Activated B cell treated with CpG ODN at 0.5 μM for 24 hours (primary cell): ENCODE results near the gene EPS8L2. TPM values are rescaled to one million over a fixed set of nuclear protein-coding genes. Genes with fewer than 3 reads are reported as not detected.

ENCODE experiments used
- ATAC-seq: fragments of 200-7000 bp; cut with Tn5 transposase; one replicate; pipeline ENCODE4 v1.10.0; 2021; ENCODE audit warnings: low read depth, mild to moderate bottlenecking, moderate library complexity
- CTCF ChIA-PET: fragments of 350-600 bp; sonication (Branson Sonifier 250); formaldehyde crosslinking; loops from one replicate; lab custom pipeline; 2021; ENCODE audit warnings: antibody characterized with exemption; lab: Charles Lee
- POLR2A ChIA-PET: fragments of 350-600 bp; sonication (Branson Sonifier 250); formaldehyde crosslinking; loops from one replicate; lab custom pipeline; 2021; ENCODE audit warnings: antibody characterized with exemption; lab: Charles Lee
- DNase-seq: peaks from one replicate; pipeline ENCODE4 v3.0.0; 2022
- H3K27ac Mint-ChIP-seq: one replicate; pipeline ENCODE4 v1.8.0; 2020; ENCODE audit warnings: mixed read lengths
- H3K27me3 Mint-ChIP-seq: one replicate; pipeline ENCODE4 v1.8.0; 2021; ENCODE audit warnings: mixed read lengths
- H3K36me3 Mint-ChIP-seq: one replicate; pipeline ENCODE4 v1.8.0; 2021; ENCODE audit warnings: low read depth, mixed read lengths
- H3K4me1 Mint-ChIP-seq: one replicate; pipeline ENCODE4 v1.8.0; 2021; ENCODE audit warnings: mixed read lengths
- H3K4me3 Mint-ChIP-seq: one replicate; pipeline ENCODE4 v1.8.0; 2020; ENCODE audit warnings: mild to moderate bottlenecking, mixed read lengths
- H3K9me3 Mint-ChIP-seq: one replicate; pipeline ENCODE4 v1.8.0; 2020; ENCODE audit warnings: mixed read lengths
- intact Hi-C: fragments of 100-400 bp; cut with micrococcal nuclease; formaldehyde crosslinking; loops from one replicate; pipeline ENCODE4 v1.15.1; 2024
- total RNA-seq: library from RNA; stranded (reverse); gene quantifications from 2 replicates; pipeline ENCODE4 v1.2.3, GENCODE V29; 2022
- TF ChIP-seq, protein P1 (sequence below): fragments of 200-600 bp; IDR thresholded peaks from one replicate; pipeline ENCODE4 v1.8.0; 2022; ENCODE audit warnings: antibody characterized with exemption, mild to moderate bottlenecking

Gene EPS8L2
- total RNA-seq, 1 donor from 2014 or later, result 5.9 TPM

GRCh38 chr11:665704-666281, 40.2 kb upstream of the EPS8L2 start:
- Mint-ChIP-seq H3K9me3 (no peaks in the 10 kb centered on the region), H3K27ac (no peak overlapping the region), H3K36me3 (peaks cover 27% of the 10 kb centered on the region), H3K4me1 (no peaks in the 10 kb centered on the region), H3K27me3 (no peaks in the 10 kb centered on the region), H3K4me3 (no peak overlapping the region)
- ChIA-PET POLR2A (interaction anchor here (1.1 kb wide), 1 partner anchor 31 kb away, joined by 4 read pairs; no protein-coding TSS in a partner anchor), CTCF (interaction anchor here (1.3 kb wide), 1 partner anchor 56 kb away, joined by 5 read pairs; no protein-coding TSS in a partner anchor)
- intact Hi-C loops, result no loop called here
- ATAC-seq, result no peak
- DNase-seq, result no peak
- TF ChIP-seq, protein P1, sequence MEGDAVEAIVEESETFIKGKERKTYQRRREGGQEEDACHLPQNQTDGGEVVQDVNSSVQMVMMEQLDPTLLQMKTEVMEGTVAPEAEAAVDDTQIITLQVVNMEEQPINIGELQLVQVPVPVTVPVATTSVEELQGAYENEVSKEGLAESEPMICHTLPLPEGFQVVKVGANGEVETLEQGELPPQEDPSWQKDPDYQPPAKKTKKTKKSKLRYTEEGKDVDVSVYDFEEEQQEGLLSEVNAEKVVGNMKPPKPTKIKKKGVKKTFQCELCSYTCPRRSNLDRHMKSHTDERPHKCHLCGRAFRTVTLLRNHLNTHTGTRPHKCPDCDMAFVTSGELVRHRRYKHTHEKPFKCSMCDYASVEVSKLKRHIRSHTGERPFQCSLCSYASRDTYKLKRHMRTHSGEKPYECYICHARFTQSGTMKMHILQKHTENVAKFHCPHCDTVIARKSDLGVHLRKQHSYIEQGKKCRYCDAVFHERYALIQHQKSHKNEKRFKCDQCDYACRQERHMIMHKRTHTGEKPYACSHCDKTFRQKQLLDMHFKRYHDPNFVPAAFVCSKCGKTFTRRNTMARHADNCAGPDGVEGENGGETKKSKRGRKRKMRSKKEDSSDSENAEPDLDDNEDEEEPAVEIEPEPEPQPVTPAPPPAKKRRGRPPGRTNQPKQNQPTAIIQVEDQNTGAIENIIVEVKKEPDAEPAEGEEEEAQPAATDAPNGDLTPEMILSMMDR, result no peak

DNA sequence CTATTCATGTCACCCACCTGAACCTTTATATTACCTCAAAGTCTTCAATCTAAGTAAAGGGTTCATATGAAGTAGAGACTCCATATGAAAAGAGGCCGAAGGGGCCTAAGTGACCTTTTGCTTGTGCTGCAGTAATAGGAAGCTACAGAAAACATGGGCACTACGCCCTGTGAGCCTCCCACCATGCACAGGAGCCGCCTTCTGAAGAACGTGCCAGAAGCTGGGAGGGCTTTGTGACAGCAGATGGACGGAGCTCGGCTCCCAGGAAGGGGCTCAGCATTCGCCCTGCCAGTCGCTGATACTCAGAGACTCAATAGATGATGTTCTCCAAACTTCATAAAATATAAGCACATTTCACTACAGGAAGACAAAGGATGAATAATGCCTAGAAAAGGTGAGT, 32.2 kb upstream of the EPS8L2 start:
- intact Hi-C loops, result no loop called here
- ATAC-seq, result no peak
- Mint-ChIP-seq H3K27ac (no peak overlapping the region), H3K4me1 (no peaks in the 10 kb centered on the region), H3K4me3 (no peak overlapping the region), H3K36me3 (peaks cover 49% of the 10 kb centered on the region), H3K9me3 (no peaks in the 10 kb centered on the region), H3K27me3 (no peaks in the 10 kb centered on the region)
- ChIA-PET POLR2A (no interaction called here), CTCF (no interaction called here)
- TF ChIP-seq, protein P1, result no peak
- DNase-seq, result no peak

GRCh38 chr11:674406-674805, 31.6 kb upstream of the EPS8L2 start:
- Mint-ChIP-seq H3K9me3 (no peaks in the 10 kb centered on the region), H3K27ac (no peak overlapping the region), H3K36me3 (peaks cover 55% of the 10 kb centered on the region), H3K4me3 (no peak overlapping the region), H3K27me3 (no peaks in the 10 kb centered on the region), H3K4me1 (no peaks in the 10 kb centered on the region)
- CTCF ChIA-PET, result interaction anchor here (1.0 kb wide), 1 partner anchor 49 kb away, joined by 3 read pairs; no protein-coding TSS in a partner anchor
- POLR2A ChIA-PET, result no interaction called here
- intact Hi-C loops, result no loop called here
- DNase-seq (no peak), ATAC-seq (no peak)
- TF ChIP-seq, protein P1, result no peak

- Mint-ChIP-seq H3K4me3 (no peak overlapping the region), H3K36me3 (peaks cover 78% of the 10 kb centered on the region), H3K27me3 (no peaks in the 10 kb centered on the region), H3K4me1 (no peaks in the 10 kb centered on the region), H3K27ac (no peak overlapping the region), H3K9me3 (no peaks in the 10 kb centered on the region)
- ChIA-PET CTCF (no interaction called here), POLR2A (interaction anchor here (0.7 kb wide), 1 partner anchor 44 kb away, joined by 3 read pairs; no protein-coding TSS in a partner anchor)
- ATAC-seq, result no peak
- no peak for DNase-seq
- TF ChIP-seq, protein P1, result no peak
- intact Hi-C loops, result no loop called here
Measured at GRCh38 chr11:678297-678696, 27.7 kb upstream of the EPS8L2 start.

DNA sequence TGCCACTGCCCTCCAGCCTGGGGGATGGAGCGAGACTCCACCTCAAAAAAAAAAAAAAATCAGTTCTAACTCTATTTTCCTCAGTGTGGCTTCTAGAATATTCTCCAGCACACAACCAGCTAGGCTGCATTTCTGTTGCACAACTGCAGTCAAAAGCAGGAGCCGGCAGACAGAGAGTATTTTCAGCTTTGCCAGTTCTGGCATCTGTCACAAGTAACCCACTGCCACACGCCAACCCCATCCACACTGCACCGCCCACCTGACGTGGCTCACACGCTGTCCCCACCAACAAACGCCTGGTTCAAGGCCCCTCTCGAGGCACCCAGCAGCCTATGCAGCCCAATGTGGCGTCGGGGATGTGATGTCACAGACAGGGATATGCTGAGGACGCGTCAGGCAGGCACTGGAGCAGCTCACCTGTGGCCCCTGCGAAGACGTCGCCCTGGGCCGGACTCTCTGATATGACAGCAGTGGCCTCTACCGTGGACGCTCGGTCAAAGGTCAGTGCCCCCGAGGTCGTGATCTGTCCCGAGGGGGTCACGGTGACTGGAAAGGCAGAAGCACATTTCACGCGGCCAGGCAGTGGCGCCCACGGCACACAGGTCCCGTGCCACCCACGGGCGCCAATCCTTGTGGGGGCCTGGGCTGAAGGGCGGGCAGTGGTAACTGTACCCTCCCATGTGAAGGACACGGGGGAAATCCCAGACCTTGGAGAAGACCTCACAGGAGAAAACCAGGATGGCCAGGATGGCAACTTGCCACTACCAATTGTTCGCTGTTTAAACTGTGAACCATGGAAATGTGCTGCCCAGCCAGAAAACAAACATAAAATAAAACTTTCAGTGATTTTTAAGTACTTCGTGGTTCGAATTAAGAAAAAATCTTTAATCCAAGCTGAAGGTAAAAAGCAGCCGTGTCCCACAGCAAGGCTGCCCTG, 26.5 kb upstream of the EPS8L2 start:
- Mint-ChIP-seq H3K36me3 (peaks cover 78% of the 10 kb centered on the region), H3K4me3 (no peak overlapping the region), H3K4me1 (no peaks in the 10 kb centered on the region), H3K9me3 (no peaks in the 10 kb centered on the region), H3K27me3 (no peaks in the 10 kb centered on the region), H3K27ac (no peak overlapping the region)
- CTCF ChIA-PET, result no interaction called here
- no peak for ATAC-seq
- TF ChIP-seq, protein P1, result no peak
- intact Hi-C loops, result no loop called here
- POLR2A ChIA-PET, result no interaction called here
- no peak for DNase-seq
